ENCODE data around the gene NCKAP1. TPM values are rescaled to one million over a fixed set of nuclear protein-coding genes. Genes with fewer than 3 reads are reported as not detected.

The NCKAP1 gene
- total RNA-seq, 2 donors from 2014 or later = 19.8 to 59.9 TPM

DNA sequence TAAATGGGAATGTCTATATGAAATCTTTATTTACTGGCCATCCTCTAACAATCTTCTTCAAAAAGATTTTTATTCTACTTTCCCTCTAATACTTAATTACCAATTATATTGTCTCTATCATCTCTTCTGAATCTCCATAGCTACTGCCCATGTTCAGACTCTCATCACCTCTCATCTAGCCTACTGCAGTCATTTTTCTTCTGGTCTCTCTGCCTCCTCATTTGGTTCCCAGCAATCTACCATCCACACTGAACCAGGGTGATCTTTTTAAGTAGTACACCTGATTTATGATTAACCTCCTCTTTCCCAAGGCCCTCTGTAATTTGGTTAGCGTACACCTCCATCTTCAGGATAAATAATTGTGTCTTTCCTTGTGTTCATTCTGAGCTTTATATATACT is 57.6 kb downstream of the NCKAP1 start:
- intact Hi-C loops (cut with DNase I) = loop anchor here (10.0 kb wide), 1 partner anchor 196 kb away; no protein-coding TSS in a partner anchor
- WGBS, 2 donors = 94 to 97% methylated on average over 1 of the region's 1 CpG
- no peak for TF ChIP-seq POLR2A (IDR thresholded peaks at IDR 0.05)
- TF ChIP-seq, protein P1, sequence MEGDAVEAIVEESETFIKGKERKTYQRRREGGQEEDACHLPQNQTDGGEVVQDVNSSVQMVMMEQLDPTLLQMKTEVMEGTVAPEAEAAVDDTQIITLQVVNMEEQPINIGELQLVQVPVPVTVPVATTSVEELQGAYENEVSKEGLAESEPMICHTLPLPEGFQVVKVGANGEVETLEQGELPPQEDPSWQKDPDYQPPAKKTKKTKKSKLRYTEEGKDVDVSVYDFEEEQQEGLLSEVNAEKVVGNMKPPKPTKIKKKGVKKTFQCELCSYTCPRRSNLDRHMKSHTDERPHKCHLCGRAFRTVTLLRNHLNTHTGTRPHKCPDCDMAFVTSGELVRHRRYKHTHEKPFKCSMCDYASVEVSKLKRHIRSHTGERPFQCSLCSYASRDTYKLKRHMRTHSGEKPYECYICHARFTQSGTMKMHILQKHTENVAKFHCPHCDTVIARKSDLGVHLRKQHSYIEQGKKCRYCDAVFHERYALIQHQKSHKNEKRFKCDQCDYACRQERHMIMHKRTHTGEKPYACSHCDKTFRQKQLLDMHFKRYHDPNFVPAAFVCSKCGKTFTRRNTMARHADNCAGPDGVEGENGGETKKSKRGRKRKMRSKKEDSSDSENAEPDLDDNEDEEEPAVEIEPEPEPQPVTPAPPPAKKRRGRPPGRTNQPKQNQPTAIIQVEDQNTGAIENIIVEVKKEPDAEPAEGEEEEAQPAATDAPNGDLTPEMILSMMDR (IDR thresholded peaks at IDR 0.05) = no peak
- H3K27ac ChIP-seq = no peak overlapping the region
- H3K36me3 ChIP-seq (replicated peaks in 1 of 2; ENCODE audit: insufficient read depth in 1 of 2, low read depth in 2 of 2) = peaks cover 4 to 10% of the 10 kb centered on the region in 2 donors
- ATAC-seq (no peak), DNase-seq (no peak)
- no peaks in the 10 kb centered on the region for H3K4me1 ChIP-seq
- H3K4me3 ChIP-seq = no peak overlapping the region
- no peaks in the 10 kb centered on the region for H3K9me3 ChIP-seq
- H3K27me3 ChIP-seq = no peaks in the 10 kb centered on the region

DNA sequence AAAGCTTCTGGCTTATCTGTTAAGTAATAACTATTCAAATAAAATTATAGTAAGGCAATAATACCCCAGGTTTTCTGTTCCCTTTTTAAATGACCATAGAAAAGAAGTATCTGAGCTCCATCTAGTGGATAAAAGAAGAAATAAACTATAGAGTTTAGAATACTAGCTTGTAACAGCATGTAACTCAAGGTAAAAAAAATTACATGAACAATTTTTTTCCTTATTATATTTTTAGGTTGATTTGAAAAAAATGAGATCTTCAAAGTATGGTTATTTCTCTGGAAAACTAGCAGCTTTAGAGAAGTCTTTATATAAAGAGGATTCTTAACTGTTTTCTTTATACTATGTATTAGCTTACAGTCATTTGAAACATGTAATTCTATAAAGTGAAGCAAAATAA is 58.1 kb downstream of the NCKAP1 start:
- H3K27ac ChIP-seq = no peak overlapping the region
- H3K36me3 ChIP-seq (replicated peaks in 1 of 2; ENCODE audit: insufficient read depth in 1 of 2, low read depth in 2 of 2) = peaks cover 4 to 10% of the 10 kb centered on the region in 2 donors
- TF ChIP-seq, protein P1 (IDR thresholded peaks at IDR 0.05) = peak; percentile 23 to 63 (median 54)
- TF ChIP-seq POLR2A (IDR thresholded peaks at IDR 0.05) = no peak
- no peak overlapping the region for H3K4me3 ChIP-seq
- no peaks in the 10 kb centered on the region for H3K9me3 ChIP-seq
- no peaks in the 10 kb centered on the region for H3K4me1 ChIP-seq
- ATAC-seq (peak; percentile 47), DNase-seq (no peak)
- intact Hi-C loops (cut with DNase I) = loop anchor here (10.0 kb wide), 1 partner anchor 195 kb away; no protein-coding TSS in a partner anchor
- H3K27me3 ChIP-seq = no peaks in the 10 kb centered on the region

DNA sequence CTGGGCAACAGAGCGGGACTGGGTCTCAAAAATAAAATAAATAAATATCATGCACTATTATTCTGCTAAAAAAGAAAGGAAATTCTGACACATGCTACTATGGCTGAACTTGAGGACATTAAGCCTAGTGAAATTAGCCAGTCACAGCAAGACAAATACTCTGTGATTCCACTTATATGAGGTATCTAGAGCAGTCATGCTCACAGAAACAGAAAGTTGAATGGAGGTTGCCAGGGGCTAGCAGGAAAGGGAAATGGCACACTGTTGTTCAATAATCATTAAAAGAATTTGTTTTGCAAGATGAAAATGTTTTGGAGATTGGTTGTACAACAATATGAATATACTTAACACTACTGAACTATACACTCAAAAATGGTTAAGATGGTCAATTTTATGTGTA is 60.8 kb downstream of the NCKAP1 start:
- Histone ChIP-seq H3K27me3 (no peaks in the 10 kb centered on the region), H3K27ac (no peak overlapping the region), H3K36me3 (replicated peaks in 1 of 2; ENCODE audit: insufficient read depth in 1 of 2, low read depth in 2 of 2) (peaks cover 3 to 4% of the 10 kb centered on the region in 2 donors), H3K4me1 (no peaks in the 10 kb centered on the region), H3K4me3 (no peak overlapping the region), H3K9me3 (no peaks in the 10 kb centered on the region)
- intact Hi-C loops (cut with DNase I) = no loop called here
- DNase-seq = no peak
- TF ChIP-seq, protein P1 (IDR thresholded peaks at IDR 0.05) = no peak
- no peak for TF ChIP-seq POLR2A (IDR thresholded peaks at IDR 0.05)
- WGBS, 2 donors = 87 to 100% methylated on average over 1 of the region's 1 CpG
- no peak for ATAC-seq

DNA sequence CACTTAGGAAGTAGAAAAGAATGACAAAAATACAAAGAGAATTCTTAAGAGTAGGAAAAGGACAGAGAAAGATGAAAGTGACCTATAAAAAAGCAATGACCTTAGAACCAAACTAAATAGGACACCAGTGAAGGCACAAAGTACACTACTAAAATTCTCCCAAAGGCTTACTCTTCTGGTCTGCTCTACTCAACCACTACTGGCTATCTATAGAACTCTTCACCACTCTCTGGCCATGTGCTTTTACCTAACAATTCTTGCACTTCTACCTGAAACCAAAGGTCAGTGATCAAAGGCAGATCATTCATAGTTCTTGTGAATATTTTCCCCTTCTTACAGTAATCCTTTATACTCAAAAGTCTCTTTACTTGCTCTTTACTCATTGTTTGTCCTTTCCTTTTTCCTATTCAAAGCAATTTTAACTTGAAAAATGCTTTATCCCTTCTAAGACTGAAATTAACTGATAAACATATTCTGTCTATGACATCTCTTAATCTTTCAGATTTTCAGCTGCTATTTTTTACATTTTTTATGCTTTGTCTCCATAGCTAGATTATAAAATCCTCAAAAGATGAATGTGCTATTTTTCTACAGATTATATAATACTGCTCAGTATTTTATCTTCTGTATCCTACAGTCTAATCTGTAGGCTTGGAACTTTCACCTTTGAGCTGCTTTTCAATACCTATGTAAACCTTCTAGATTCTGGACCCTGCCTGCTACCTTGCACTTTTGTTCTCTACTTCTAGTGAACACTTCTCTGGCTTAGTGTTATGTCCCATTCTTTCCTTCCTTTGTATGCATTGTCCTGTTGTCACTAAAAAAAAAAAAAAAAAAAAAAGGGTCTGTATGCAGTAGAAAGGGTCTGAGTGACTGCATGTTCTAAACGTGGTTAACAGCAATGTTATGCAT is 64.6 kb downstream of the NCKAP1 start:
- Histone ChIP-seq H3K9me3 (no peaks in the 10 kb centered on the region), H3K27me3 (no peaks in the 10 kb centered on the region), H3K27ac (no peak overlapping the region), H3K36me3 (replicated peaks in 1 of 2; ENCODE audit: insufficient read depth in 1 of 2, low read depth in 2 of 2) (peaks cover 2 to 4% of the 10 kb centered on the region in 2 donors), H3K4me3 (no peak overlapping the region), H3K4me1 (no peaks in the 10 kb centered on the region)
- intact Hi-C loops (cut with DNase I) = no loop called here
- DNase-seq = no peak
- 35 to 42% methylated on average over 1 of the region's 1 CpG for WGBS, 2 donors
- no peak for ATAC-seq
- TF ChIP-seq, protein P1 (IDR thresholded peaks at IDR 0.05) = no peak
- TF ChIP-seq POLR2A (IDR thresholded peaks at IDR 0.05) = no peak

All from body of pancreas (tissue), 4 donors.